ENCODE data around the gene AEBP2.

Gene AEBP2

GRCh38 chr12:19553175-19553574 is 113.9 kb downstream of the AEBP2 start:
- no peak for DNase-seq (ENCODE audit: low read depth)

- no peak for DNase-seq (ENCODE audit: low read depth)
These were observed 122.2 kb downstream of the AEBP2 start for GRCh38 chr12:19561411-19561961.
